LNCAP (cell line): ENCODE measurements around the gene SLC20A1.

Experiments
- TF ChIP-seq, protein P1 (sequence below): fragments of 450-650 bp; IDR thresholded peaks from 2 replicates; pipeline ENCODE4 v1.5.1; 2017; ENCODE audit warnings: mild to moderate bottlenecking

The SLC20A1 gene

DNA sequence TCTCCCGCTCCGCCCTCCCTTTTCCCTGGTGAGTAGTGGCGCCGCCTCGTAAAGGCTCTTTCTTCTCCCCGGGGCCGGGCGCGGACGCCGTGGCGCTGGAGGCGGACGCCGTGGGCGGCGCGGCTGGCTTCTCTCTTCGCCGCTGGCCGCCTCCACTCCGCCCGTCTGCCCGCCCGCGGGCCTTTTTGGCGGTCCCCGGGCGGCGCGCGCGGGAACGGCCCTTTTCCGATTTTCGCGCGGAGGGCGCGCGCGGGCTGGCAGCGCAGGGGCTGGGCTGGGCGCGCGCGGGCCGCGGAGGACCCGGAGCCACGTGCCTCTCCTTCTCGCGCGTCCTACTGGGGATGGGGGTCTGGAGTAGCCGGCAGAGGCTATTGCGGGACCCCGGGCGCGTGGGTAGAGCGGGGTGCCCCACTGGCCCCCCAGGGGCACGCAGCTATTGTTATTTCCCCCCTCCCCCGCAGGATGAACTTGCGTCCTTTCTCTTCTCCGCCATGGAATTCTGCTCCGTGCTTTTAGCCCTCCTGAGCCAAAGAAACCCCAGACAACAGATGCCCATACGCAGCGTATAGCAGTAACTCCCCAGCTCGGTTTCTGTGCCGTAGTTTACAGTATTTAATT, 472 bp downstream of the SLC20A1 start:
- TF ChIP-seq, protein P1, sequence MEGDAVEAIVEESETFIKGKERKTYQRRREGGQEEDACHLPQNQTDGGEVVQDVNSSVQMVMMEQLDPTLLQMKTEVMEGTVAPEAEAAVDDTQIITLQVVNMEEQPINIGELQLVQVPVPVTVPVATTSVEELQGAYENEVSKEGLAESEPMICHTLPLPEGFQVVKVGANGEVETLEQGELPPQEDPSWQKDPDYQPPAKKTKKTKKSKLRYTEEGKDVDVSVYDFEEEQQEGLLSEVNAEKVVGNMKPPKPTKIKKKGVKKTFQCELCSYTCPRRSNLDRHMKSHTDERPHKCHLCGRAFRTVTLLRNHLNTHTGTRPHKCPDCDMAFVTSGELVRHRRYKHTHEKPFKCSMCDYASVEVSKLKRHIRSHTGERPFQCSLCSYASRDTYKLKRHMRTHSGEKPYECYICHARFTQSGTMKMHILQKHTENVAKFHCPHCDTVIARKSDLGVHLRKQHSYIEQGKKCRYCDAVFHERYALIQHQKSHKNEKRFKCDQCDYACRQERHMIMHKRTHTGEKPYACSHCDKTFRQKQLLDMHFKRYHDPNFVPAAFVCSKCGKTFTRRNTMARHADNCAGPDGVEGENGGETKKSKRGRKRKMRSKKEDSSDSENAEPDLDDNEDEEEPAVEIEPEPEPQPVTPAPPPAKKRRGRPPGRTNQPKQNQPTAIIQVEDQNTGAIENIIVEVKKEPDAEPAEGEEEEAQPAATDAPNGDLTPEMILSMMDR, result no peak

DNA sequence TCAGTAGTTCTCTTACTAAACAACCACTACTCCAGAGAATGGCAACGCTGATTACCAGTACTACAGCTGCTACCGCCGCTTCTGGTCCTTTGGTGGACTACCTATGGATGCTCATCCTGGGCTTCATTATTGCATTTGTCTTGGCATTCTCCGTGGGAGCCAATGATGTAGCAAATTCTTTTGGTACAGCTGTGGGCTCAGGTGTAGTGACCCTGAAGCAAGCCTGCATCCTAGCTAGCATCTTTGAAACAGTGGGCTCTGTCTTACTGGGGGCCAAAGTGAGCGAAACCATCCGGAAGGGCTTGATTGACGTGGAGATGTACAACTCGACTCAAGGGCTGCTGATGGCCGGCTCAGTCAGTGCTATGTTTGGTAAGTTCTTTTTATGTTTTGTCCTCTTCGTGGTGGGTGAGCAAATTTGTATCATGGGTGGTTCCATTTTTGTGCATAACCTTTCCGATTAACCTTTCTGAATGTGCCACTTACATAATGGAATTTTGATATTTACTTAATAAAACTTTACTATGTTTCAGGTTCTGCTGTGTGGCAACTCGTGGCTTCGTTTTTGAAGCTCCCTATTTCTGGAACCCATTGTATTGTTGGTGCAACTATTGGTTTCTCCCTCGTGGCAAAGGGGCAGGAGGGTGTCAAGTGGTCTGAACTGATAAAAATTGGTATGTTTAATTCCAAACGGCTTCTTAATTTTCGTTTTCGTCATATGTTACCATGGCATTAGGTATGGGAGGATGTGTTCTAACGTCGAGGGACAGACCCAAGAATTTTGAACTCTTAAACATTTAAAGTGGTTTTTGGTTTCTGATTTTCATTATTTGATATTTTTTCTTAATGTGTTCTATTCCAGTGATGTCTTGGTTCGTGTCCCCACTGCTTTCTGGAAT, 1.3 kb downstream of the SLC20A1 start:
- TF ChIP-seq, protein P1, result no peak

DNA sequence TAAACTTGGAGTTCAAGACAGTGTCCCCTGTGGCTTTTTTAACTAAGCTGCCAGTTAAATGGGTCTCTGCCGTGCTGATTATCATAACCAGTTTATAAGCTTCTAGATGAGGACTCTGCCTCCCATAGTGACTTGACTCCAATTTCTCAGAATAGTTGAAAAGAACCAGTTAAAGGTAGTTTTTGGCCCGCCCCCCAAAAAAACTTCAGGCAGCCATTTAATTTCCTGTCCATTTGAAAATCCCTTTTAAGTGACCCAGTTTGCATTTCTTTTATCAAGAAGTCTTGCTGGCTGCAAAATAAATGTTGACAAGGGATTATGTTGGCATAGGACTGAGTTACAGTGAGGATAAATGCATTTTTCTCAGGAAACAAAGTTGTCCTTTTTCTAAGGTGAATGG, 2.3 kb downstream of the SLC20A1 start:
- TF ChIP-seq, protein P1, result no peak

DNA sequence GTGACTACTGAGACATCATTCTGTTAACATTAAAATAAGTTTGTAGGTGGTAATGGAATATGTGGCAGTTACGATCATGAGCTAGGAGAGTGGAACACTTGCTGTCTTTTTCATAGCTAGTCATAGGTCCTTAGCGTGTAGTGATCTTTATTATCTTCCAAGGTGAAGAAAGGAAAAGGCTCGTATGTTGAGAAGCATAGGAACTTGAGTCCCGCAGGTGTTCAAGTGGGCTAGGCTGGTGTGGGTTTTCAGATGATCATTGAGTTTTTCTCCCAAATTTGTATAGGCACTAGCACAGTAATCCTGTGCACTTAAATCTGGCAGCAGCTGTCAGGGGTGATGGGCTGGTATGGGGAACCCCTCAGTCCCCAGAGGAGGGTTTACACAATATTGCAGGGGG, 10.9 kb downstream of the SLC20A1 start:
- TF ChIP-seq, protein P1, result no peak

DNA sequence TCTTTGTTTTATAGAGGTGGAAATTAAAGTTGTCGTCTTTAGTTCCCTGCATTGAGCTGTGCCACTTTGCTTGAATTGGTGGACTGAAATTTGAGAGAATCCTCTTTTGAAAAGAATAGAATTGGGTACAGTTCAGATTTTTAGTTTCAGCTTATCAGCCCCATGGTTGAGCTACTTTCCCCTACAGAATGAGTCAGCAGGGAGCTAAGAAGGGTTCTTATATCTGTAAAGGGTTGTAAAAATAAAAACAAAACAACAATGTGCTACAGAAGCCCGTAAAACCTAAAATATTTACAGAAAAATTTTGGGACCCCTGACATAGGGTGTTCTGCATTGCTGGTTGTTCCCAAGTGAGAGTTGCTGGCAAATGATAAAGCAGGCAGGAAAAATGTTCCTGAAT, 12.6 kb downstream of the SLC20A1 start:
- TF ChIP-seq, protein P1, result no peak

DNA sequence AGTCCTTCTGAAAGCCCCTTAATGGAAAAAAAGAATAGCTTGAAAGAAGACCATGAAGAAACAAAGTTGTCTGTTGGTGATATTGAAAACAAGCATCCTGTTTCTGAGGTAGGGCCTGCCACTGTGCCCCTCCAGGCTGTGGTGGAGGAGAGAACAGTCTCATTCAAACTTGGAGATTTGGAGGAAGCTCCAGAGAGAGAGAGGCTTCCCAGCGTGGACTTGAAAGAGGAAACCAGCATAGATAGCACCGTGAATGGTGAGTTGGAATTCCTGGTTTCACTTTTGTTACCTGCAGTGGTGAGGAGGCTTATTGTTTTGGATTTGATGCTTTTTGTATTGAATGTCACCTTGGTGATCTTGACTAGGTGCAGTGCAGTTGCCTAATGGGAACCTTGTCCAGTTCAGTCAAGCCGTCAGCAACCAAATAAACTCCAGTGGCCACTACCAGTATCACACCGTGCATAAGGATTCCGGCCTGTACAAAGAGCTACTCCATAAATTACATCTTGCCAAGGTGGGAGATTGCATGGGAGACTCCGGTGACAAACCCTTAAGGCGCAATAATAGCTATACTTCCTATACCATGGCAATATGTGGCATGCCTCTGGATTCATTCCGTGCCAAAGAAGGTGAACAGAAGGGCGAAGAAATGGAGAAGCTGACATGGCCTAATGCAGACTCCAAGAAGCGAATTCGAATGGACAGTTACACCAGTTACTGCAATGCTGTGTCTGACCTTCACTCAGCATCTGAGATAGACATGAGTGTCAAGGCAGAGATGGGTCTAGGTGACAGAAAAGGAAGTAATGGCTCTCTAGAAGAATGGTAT, 13.3 kb downstream of the SLC20A1 start:
- TF ChIP-seq, protein P1, result no peak

DNA sequence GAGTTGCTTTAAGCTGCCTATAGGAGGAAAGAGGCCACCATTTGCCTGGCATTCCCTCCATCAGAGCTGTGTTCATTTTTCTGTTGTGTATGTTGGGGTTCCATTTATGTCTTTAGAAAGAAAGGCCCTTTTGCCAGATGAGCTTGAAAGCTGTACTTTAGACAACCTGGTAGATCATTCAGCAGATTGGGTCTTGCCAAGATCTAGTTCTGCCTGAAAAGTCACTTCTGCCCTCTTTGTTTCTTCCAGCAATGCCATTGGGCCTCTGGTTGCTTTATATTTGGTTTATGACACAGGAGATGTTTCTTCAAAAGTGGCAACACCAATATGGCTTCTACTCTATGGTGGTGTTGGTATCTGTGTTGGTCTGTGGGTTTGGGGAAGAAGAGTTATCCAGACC, 14.4 kb downstream of the SLC20A1 start:
- TF ChIP-seq, protein P1, result no peak
